GM23338 (cell line): ENCODE results near the gene RGS17. TPM values are rescaled to one million over a fixed set of nuclear protein-coding genes. Genes with fewer than 3 reads are reported as not detected.
A peak's percentile ranks its signal among the peaks of the same experiment; 100 is the strongest.
"Not testable (repeated sequence)": the region's sequence is repeated elsewhere in the genome, so short reads cannot be mapped to it uniquely, and the experiment has no call there.

ENCODE experiments used
- ATAC-seq: fragments of 200-7000 bp; cut with Tn5 transposase; 3 replicates; pipeline ENCODE4 v1.9.1; 2020
- DNase-seq: peaks from one replicate; pipeline ENCODE4 v3.0.0-alpha.2; 2015; ENCODE audit warnings: low spot score
- H2AFZ ChIP-seq: fragments of 200-600 bp; sonication (generic); 2 replicates; pipeline ENCODE4 v1.8.0; 2016; ENCODE audit warnings: antibody characterized with exemption, mild to moderate bottlenecking, moderate library complexity
- H3F3A ChIP-seq: fragments of 200-600 bp; sonication (generic); replicated peaks from 2 replicates; pipeline ENCODE4 v1.8.0; 2017; ENCODE audit warnings: antibody characterized with exemption, mixed run types, low read depth
- H3K27ac ChIP-seq: fragments of 200-600 bp; sonication (generic); 2 replicates; pipeline ENCODE4 v1.6.1; 2016; ENCODE audit warnings: low read depth
- H3K27me3 ChIP-seq: fragments of 200-600 bp; sonication (generic); 2 replicates; pipeline ENCODE4 v1.8.0; 2016; ENCODE audit warnings: mild to moderate bottlenecking, mixed run types, moderate library complexity; ENCODE audit not compliant: insufficient read depth
- H3K36me3 ChIP-seq: fragments of 200-600 bp; sonication (generic); 2 replicates; pipeline ENCODE4 v1.8.0; 2016; ENCODE audit warnings: mild to moderate bottlenecking; ENCODE audit not compliant: insufficient read depth
- H3K4me1 ChIP-seq: fragments of 200-600 bp; sonication (generic); 2 replicates; pipeline ENCODE4 v1.8.0; 2016; ENCODE audit warnings: mild to moderate bottlenecking, moderate library complexity; ENCODE audit not compliant: insufficient read depth
- H3K4me2 ChIP-seq: fragments of 200-600 bp; sonication (generic); 2 replicates; pipeline ENCODE4 v1.7.1; 2017; ENCODE audit warnings: mixed run types
- H3K4me3 ChIP-seq: fragments of 200-600 bp; sonication (generic); 2 replicates; pipeline ENCODE4 v1.6.1; 2016; ENCODE audit warnings: mixed run types
- H3K79me2 ChIP-seq: fragments of 200-600 bp; sonication (generic); replicated peaks from 2 replicates; pipeline ENCODE4 v1.8.0; 2017; ENCODE audit warnings: mild to moderate bottlenecking; ENCODE audit not compliant: insufficient read depth
- H3K9me2 ChIP-seq: fragments of 200-600 bp; sonication (generic); 2 replicates; pipeline ENCODE4 v1.8.0; 2017; ENCODE audit not compliant: insufficient read depth
- H4K20me1 ChIP-seq: fragments of 200-600 bp; sonication (generic); replicated peaks from 2 replicates; pipeline ENCODE4 v1.8.0; 2017; ENCODE audit warnings: mild to moderate bottlenecking; ENCODE audit not compliant: insufficient read depth
- H3K27ac Mint-ChIP-seq: 2 replicates; pipeline ENCODE4 v1.8.0; 2020; ENCODE audit warnings: inconsistent platforms, mild to moderate bottlenecking, moderate library complexity, mixed read lengths
- H3K27me3 Mint-ChIP-seq: 3 replicates; pipeline ENCODE4 v1.8.0; 2022; ENCODE audit warnings: low read depth, mild to moderate bottlenecking, moderate library complexity, mixed read lengths, inconsistent platforms; ENCODE audit not compliant: insufficient read depth, poor library complexity
- H3K36me3 Mint-ChIP-seq: 3 replicates; pipeline ENCODE4 v1.8.0; 2021; ENCODE audit warnings: low read depth, mild to moderate bottlenecking, inconsistent platforms, moderate library complexity, mixed read lengths
- H3K4me1 Mint-ChIP-seq: 3 replicates; pipeline ENCODE4 v1.8.0; 2020; ENCODE audit warnings: mild to moderate bottlenecking, inconsistent platforms, mixed read lengths
- H3K4me3 Mint-ChIP-seq: 3 replicates; pipeline ENCODE4 v1.8.0; 2021; ENCODE audit warnings: moderate library complexity, mild to moderate bottlenecking, inconsistent platforms, mixed read lengths
- H3K9me3 Mint-ChIP-seq: 3 replicates; pipeline ENCODE4 v1.8.0; 2020; ENCODE audit warnings: moderate library complexity, mild to moderate bottlenecking, inconsistent platforms, mixed read lengths
- CREB1 ChIP-seq: fragments of 250-450 bp; sonication (Bioruptor Pico); IDR thresholded peaks from 2 replicates; pipeline ENCODE4 v1.5.0; 2020; ENCODE audit warnings: low read depth, mild to moderate bottlenecking, moderate library complexity
- EZH2 ChIP-seq: fragments of 200-600 bp; sonication (generic); IDR thresholded peaks from one replicate; pipeline ENCODE4 v1.8.0; 2017; ENCODE audit warnings: antibody characterized with exemption, mild to moderate bottlenecking, low read depth; ENCODE audit not compliant: unreplicated experiment
- EZH2phosphoT487 ChIP-seq: fragments of 200-600 bp; sonication (generic); IDR thresholded peaks from one replicate; pipeline ENCODE4 v1.8.1; 2018; ENCODE audit warnings: antibody characterized with exemption; ENCODE audit not compliant: unreplicated experiment
- JUNB ChIP-seq: IDR thresholded peaks from one replicate; pipeline ENCODE4 v1.6.1; 2016; ENCODE audit warnings: antibody characterized with exemption; ENCODE audit not compliant: unreplicated experiment
- ZNF331 ChIP-seq: fragments of 250-450 bp; sonication (Bioruptor Pico); IDR thresholded peaks from 2 replicates; pipeline ENCODE4 v1.5.0; 2020; ENCODE audit warnings: low read depth, mild to moderate bottlenecking, moderate library complexity
- polyA plus RNA-seq: library from polyadenylated mRNA; unstranded; fragments of >200 nt; fragmentation: Nextera tagmentation; extraction: Ambion mirVana; gene quantifications from 2 replicates; pipeline ENCODE4 v1.2.1, GENCODE V29; 2016
- total RNA-seq: library from RNA; depleted of rRNA; stranded (reverse); fragments of >200 nt; shearing (Covaris generic); gene quantifications from 2 replicates; pipeline ENCODE4 v1.2.3, GENCODE V29; 2014
- TF ChIP-seq, protein P1 (sequence below): IDR thresholded peaks from one replicate; pipeline ENCODE4 v1.6.1; 2018; ENCODE audit warnings: antibody characterized with exemption; ENCODE audit not compliant: unreplicated experiment
- TF ChIP-seq, protein P2 (sequence below): IDR thresholded peaks from 2 replicates; pipeline ENCODE4 v1.6.1; 2016; ENCODE audit warnings: antibody characterized with exemption
- TF ChIP-seq, protein P3 (sequence below), 2 experiments: fragments of 200-600 bp in 1 of 2; sonication (generic) in 1 of 2; conservative IDR thresholded peaks; 2 replicates each; pipeline versions ENCODE4 v1.5.1 to v1.6.1; 2016 to 2017; ENCODE audit warnings: antibody characterized with exemption in 2 of 2, low read depth in 2 of 2, mild to moderate bottlenecking in 2 of 2, moderate library complexity in 1 of 2

The RGS17 gene
- total and polyA plus RNA-seq, 2 experiments from 2014 or later = 12.1 to 12.3 TPM

DNA sequence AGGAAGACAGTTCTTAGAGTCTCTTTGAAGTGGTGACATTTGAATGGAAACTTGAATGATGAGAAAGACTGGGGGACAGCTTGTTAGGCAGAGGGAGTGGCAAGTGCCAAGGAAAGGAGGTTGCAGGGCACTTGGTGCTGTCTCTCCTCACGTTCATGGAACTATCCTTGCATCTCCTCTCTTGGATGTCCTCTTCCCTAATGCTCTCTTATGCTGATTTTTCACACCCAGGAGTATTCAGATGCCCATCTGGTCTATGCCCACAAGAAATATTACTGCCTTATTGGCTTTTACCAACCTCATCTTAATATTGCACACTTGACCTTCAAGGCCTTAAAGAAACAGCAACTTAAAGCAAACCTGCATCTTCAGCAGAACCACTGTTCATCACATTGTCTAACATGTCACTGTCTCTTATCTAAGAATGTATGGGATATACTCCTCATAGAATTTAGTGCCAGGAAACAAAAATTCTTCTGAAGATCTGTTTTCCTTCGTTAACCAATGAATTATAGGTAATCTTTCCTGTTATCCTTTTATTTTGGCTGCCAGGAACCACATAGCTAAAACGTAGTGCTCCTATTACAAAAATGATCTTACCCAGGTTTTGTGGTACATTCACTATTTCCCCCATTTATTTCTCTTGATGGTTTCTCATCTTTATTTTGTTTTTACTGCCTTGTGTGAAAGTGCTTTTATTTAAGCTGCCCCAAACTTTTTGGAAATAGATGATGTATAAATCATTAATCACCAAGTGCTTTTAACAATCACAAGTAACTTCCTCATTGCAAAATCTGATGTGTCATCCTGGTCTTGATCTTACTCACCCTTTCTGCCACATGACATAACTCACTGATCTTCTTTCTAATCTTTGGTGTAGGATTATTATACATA is 12.8 kb downstream of the RGS17 start:
- TF ChIP-seq, protein P1, sequence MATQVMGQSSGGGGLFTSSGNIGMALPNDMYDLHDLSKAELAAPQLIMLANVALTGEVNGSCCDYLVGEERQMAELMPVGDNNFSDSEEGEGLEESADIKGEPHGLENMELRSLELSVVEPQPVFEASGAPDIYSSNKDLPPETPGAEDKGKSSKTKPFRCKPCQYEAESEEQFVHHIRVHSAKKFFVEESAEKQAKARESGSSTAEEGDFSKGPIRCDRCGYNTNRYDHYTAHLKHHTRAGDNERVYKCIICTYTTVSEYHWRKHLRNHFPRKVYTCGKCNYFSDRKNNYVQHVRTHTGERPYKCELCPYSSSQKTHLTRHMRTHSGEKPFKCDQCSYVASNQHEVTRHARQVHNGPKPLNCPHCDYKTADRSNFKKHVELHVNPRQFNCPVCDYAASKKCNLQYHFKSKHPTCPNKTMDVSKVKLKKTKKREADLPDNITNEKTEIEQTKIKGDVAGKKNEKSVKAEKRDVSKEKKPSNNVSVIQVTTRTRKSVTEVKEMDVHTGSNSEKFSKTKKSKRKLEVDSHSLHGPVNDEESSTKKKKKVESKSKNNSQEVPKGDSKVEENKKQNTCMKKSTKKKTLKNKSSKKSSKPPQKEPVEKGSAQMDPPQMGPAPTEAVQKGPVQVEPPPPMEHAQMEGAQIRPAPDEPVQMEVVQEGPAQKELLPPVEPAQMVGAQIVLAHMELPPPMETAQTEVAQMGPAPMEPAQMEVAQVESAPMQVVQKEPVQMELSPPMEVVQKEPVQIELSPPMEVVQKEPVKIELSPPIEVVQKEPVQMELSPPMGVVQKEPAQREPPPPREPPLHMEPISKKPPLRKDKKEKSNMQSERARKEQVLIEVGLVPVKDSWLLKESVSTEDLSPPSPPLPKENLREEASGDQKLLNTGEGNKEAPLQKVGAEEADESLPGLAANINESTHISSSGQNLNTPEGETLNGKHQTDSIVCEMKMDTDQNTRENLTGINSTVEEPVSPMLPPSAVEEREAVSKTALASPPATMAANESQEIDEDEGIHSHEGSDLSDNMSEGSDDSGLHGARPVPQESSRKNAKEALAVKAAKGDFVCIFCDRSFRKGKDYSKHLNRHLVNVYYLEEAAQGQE = no peak
- TF ChIP-seq CREB1 (CRISPR knock-in tag) (no peak), ZNF331 (CRISPR knock-in tag) (no peak), JUNB (no peak), EZH2 (no peak), EZH2phosphoT487 (no peak)
- TF ChIP-seq, protein P2, sequence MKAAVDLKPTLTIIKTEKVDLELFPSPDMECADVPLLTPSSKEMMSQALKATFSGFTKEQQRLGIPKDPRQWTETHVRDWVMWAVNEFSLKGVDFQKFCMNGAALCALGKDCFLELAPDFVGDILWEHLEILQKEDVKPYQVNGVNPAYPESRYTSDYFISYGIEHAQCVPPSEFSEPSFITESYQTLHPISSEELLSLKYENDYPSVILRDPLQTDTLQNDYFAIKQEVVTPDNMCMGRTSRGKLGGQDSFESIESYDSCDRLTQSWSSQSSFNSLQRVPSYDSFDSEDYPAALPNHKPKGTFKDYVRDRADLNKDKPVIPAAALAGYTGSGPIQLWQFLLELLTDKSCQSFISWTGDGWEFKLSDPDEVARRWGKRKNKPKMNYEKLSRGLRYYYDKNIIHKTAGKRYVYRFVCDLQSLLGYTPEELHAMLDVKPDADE = no peak
- TF ChIP-seq, protein P3, sequence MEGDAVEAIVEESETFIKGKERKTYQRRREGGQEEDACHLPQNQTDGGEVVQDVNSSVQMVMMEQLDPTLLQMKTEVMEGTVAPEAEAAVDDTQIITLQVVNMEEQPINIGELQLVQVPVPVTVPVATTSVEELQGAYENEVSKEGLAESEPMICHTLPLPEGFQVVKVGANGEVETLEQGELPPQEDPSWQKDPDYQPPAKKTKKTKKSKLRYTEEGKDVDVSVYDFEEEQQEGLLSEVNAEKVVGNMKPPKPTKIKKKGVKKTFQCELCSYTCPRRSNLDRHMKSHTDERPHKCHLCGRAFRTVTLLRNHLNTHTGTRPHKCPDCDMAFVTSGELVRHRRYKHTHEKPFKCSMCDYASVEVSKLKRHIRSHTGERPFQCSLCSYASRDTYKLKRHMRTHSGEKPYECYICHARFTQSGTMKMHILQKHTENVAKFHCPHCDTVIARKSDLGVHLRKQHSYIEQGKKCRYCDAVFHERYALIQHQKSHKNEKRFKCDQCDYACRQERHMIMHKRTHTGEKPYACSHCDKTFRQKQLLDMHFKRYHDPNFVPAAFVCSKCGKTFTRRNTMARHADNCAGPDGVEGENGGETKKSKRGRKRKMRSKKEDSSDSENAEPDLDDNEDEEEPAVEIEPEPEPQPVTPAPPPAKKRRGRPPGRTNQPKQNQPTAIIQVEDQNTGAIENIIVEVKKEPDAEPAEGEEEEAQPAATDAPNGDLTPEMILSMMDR (conservative IDR thresholded peaks at IDR 0.05; ENCODE audit: low read depth in 2 of 2) = no peak
- no peaks in the 10 kb centered on the region for H4K20me1 ChIP-seq
- no peak overlapping the region for H3K27ac Mint-ChIP-seq
- no peak overlapping the region for H3K4me3 Mint-ChIP-seq
- H3K27me3 Mint-ChIP-seq = peaks cover 6% of the 10 kb centered on the region
- DNase-seq = no peak
- no peaks in the 10 kb centered on the region for H3K27me3 ChIP-seq
- no peak for ATAC-seq
- H3K4me2 ChIP-seq = no peak overlapping the region
- peaks cover 15% of the 10 kb centered on the region for H3K9me3 Mint-ChIP-seq
- H3K4me3 ChIP-seq = no peak overlapping the region
- peaks cover 17% of the 10 kb centered on the region for H3K36me3 Mint-ChIP-seq
- no peaks in the 10 kb centered on the region for H3K9me2 ChIP-seq
- peaks cover 29% of the 10 kb centered on the region for H3K79me2 ChIP-seq
- H3K4me1 ChIP-seq = no peaks in the 10 kb centered on the region
- H3K36me3 ChIP-seq = no peaks in the 10 kb centered on the region
- no peak overlapping the region for H3K27ac ChIP-seq
- no peak overlapping the region for H2AFZ ChIP-seq
- H3F3A ChIP-seq = no peaks in the 10 kb centered on the region
- 0 out of 3 replicates have a peak, but pooled peaks cover 2% of the 10 kb centered on the region for H3K4me1 Mint-ChIP-seq

DNA sequence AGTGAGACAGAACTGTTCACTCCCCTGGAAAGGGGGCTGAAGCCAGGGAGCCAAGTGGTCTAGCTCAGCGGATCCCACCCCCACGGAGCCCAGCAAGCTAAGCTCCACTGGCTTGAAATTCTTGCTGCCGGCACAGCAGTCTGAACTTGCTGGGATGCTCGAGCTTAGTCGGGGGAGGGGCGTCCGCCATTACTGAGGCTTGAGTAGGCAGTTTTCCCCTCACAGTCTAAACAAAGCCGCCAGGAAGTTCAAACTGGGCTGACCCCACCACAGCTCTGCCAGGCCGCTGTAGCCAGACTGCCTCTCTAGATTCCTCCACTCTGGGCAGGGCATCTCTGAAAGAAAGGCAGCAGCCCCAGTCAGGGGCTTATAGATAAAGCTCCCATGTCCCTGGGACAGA is 20.0 kb downstream of the RGS17 start:
- H3F3A ChIP-seq, H3K4me3 ChIP-seq, H2AFZ ChIP-seq, H3K4me3 Mint-ChIP-seq, H3K27me3 Mint-ChIP-seq, H4K20me1 ChIP-seq, H3K9me2 ChIP-seq, H3K4me1 ChIP-seq, H3K27me3 ChIP-seq, H3K36me3 ChIP-seq: not testable (repeated sequence)
- peaks cover 41% of the 10 kb centered on the region for H3K79me2 ChIP-seq
- peak overlapping the region; percentile 49; the same call in 1 of the 2 replicates for H3K27ac Mint-ChIP-seq
- H3K9me3 Mint-ChIP-seq = peaks cover 34% of the 10 kb centered on the region
- peak overlapping the region; percentile 56 for H3K4me2 ChIP-seq
- H3K36me3 Mint-ChIP-seq = peaks cover 39% of the 10 kb centered on the region
- H3K27ac ChIP-seq = peak overlapping the region; percentile 80; the same call in 1 of the 2 replicates
- ATAC-seq = peak; percentile 70
- H3K4me1 Mint-ChIP-seq = peaks cover 23% of the 10 kb centered on the region
- peak; percentile 82 for DNase-seq

DNA sequence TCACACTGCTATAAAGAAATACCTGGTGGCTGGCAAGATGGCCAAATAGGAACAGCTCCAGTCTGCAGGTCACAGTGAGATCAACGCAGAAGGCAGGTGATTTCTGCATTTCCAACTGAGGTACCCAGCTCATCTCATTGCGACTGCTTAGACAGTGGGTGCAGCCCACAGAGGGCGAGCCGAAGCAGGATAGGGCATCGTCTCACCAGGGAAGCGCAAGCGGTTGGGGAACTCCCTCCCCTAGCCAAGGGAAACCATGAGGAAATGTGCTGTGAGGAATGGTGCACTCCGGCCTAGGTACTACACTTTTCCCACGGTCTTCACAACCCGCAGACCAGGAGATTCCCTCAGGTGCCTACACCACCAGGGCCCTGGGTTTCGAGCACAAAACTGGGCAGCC is 20.5 kb downstream of the RGS17 start:
- not testable (repeated sequence) for H4K20me1 ChIP-seq, H3K4me3 ChIP-seq, DNase-seq, H3F3A ChIP-seq, H3K9me2 ChIP-seq, H3K27me3 Mint-ChIP-seq, H3K4me3 Mint-ChIP-seq, H3K27me3 ChIP-seq, H3K4me1 ChIP-seq, H2AFZ ChIP-seq, H3K27ac ChIP-seq, H3K36me3 ChIP-seq
- peak overlapping the region; percentile 56; the same call in 1 of the 2 replicates for H3K4me2 ChIP-seq
- Mint-ChIP-seq H3K27ac (peak overlapping the region; percentile 49; the same call in 1 of the 2 replicates), H3K4me1 (peaks cover 26% of the 10 kb centered on the region), H3K36me3 (peaks cover 37% of the 10 kb centered on the region), H3K9me3 (peaks cover 34% of the 10 kb centered on the region)
- H3K79me2 ChIP-seq = peaks cover 36% of the 10 kb centered on the region
- ATAC-seq = peak; percentile 67
